SHP77 (cell line): Measurements from ENCODE around the gene SMIM12.
"Not testable (repeated sequence)": the region's sequence is repeated elsewhere in the genome, so short reads cannot be mapped to it uniquely, and the experiment has no call there.

Source experiments
- DNase-seq, 2 experiments: peaks; one replicate each; lab custom pipeline; 2025; lab: John Stamatoyannopoulos, UW

The SMIM12 gene

DNA sequence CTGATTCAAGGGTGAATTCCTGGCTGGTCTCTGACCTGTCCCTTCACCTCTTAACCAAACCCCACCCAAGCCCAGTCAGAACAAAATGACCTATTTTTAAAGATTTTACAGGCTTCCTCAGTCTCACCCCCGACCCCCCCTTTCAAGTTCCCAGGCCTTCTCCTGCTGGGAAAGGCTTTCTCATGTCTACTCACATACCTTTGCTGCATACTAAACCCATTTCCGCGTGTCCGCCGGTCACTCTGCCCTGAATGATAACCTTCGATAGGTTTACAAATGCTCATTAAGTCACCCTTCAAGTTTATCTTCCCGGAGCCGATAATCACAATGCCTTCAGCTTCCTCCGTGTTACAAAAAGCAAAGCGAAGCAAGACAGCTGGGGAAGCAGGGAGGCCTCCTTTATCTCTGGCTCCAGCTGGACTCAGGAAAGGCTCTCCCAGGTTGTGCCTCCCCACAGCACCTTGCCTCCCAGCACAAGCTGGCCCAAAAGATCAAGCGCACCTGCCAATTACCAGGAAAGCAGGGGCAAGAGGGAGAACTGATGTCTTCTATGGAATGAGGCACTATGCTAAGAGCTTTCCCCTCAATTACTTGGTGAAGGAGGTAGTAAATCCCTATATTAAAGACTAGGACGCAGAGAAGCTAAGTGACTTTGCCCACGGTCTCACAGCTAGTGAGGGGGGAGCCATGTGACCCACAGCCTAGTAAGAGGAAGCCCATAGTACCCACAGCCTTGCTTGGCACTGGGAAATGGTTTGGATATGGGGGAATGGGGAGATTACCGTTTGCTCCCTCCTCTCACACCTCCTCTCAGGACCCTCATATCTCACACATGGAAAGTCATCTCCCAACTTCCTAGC lies 15.9 kb downstream of the SMIM12 start:
- no peak for DNase-seq

DNA sequence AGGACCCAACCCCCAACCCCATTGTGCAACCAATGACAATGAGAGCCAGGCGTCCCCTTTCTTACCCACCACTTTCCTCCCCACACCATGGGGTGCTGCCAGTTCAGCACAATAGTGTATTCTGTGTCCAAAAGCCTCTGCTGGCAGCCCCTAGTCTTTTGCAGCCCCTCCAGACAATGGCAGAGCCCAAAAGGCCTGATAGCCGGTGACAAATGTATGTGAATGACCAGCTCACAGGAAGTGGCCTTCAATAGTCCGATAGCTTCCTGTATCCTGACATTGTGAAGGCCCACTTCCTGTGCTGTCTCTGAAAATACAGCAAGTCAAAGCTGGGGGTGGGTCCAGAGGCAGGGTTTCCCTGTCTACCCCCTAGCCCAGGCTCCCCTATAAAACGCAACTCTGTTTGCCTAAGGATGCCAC lies 16.6 kb downstream of the SMIM12 start:
- DNase-seq = no peak

DNA sequence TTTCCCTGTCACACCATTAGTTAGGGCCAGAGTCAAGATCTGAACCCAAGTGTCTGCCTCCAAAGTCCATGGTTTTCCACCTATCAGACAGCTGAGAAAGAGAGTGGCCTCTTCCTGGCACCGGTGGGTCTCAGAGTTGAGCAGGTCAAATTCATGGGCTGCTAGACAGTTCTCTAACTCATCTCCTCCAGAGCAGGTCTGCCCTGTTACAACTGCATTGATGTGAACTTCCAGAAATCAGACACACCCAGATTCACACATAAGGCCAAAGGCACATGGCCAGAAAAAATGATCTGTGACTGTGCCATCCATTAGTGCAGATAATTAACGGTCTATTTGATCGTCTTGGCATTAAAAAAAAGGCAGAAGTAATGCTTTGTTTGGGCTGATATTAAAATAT lies 17.5 kb downstream of the SMIM12 start:
- DNase-seq = no peak

DNA sequence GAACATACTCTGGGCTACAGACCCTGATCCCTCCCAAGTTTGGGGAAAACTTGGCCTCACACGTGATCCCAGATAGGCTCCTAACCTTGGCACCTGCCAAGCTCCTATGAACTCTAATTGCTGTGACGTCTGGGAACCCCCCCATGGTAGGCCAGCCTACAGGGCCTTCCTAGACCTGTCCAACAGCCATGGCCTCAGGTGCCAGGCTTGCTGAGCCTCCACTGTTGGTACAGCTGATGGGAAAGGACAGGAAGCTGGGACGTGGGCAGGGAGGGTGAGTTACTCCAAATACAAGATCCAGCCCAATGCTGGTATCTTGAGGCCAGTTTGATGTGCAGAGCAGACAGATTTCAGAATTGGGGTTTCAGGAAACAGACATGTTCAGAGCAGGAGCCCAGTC lies 19.1 kb downstream of the SMIM12 start:
- no peak for DNase-seq

DNA sequence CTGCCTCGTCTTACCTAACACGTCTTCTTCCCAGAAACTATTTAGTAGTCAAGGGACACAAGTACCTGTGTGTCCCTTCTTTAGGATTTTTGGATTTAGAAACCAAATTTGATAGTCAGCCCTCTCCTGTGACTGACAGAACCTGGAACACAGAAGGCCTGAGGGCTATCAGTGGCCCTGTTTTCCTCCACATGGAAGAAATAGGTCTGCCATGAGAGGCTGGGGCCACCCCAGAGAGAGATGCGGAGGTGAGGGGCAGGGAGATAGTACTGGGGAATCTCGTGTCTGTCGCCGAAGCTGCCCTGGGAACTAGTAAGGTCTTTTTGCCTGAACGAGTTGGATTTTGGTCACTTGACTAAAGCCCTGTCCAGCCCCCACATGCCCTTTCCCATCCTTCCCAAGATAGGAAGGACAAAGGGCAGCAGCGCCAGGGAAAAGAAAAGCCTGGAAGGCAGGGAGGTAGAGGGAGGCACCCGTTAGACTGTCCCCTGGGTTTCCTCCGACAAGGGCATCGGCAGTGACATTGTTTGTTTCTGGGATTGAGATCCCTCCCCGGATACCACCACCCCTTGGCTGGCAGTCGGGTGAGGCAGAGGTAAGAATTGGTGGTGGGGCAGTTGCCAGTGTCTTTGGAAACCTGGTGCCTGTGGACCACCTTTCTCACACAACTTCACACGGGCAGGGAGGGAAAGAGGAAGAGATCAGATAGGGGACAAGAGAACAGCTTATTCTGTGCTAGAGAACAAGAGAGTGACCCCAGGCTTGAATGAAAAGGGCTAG lies 19.8 kb downstream of the SMIM12 start:
- DNase-seq = no peak

DNA sequence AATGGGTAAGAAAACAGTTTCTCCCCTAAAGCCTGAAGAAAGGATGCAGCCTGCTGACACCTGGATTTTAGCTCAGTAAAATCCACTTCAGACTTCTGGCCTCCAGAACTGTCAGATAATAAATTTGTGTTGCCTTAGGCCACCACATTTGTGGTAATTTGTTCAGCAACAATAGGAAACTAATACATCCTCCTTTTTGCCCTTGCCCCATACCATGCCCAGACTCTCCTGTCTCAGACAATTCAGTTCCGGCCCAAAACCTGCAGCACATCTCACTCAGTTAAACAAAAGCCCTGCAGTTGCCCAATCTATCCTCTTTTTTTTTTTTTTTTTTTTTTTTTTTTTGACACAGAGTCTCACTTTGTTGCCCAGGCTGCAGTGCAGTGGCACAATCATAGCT lies 25.8 kb downstream of the SMIM12 start:
- DNase-seq = no peak

DNA sequence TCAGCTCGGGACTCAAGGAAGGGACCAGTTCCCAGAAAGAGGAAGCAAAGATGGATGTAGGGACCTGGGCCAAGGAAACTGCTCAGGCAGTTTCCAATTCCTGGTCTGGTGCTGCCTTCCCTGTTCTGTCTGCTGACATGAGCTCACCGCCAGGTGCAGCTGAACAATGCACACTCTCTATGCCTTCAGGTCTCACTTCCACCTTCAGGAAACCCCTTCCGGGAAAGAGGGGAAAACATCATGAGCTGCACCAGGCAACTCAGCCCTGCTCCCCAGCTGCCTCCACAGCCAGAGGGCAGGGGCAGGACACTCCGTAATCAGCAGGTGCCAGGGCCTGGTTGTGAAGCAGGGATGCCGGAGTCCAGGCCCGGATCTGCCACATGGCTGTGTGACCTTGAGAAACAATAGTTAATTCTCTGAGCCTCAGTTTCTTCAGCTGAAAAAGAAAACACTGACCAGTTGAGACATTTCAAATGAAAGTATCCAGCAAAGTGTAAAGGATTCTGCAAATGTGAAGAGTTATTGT lies 27.8 kb downstream of the SMIM12 start:
- DNase-seq = peak; percentile 56 to 58

DNA sequence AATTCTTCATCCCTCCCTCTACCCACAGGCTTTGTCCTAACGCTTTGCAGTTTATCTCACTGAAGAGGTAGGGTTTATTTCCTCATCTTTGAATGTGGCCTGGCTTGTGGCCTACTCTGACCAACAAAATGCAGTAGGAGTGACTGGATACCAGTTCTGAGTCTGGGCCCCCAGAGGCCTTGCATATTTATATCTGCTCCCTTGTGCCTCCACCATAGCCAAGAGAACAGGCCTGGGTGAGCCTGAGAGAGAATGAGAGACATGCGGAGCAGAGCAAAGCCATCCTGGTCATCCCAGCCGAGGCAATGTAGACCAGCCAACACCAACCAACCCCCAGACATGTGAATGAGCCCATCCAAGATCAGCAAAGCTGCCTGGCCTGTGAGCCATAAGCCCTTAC lies 30.3 kb downstream of the SMIM12 start:
- no peak for DNase-seq

DNA sequence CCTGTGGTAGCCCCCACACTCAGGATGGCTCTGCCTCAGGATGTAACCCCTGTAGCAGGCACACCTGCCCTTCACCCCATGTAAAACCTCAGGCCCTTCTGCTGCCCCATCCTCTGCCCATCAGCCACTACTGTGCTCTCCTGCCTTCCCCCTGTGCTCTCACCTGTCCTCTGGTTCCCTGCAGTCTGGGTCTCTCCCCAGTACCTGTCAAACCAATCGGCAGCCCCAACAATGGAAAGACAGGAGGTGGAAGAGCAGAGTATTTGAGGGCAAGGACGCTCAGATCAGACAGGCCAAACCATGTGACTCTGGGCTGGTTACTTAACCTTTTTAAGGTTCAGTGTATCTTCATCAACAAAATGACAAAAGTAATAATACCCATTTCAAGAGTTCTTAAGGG lies 30.9 kb downstream of the SMIM12 start:
- DNase-seq = no peak

DNA sequence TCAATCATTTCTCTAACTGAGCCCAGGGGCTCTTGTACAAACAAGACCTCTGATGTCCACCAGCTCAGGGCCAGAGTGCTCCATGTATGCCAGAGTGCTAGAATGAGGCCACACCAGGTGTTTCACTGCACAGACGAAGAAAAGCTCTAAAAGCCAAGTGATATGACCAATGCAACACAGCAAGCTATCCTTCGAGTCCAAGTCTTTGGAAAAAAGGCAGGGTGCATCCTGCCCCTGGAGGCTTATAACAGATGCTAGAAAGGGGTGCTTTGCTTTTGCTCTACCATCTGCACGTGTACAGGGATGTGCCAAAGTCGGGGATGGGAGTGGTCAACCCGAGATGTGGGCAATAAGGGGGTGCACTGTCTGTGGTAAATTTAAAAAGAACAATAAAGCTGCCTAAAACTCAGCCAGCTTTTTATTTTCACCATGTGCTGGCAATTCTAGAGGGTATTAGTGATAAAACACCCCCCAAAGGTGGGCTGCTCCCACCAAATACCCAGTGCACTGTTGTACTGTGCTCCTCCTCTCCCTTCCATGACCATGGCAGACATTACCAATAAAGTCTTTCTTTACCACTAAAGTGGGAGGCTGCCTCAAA lies 32.1 kb downstream of the SMIM12 start:
- no peak for DNase-seq

DNA sequence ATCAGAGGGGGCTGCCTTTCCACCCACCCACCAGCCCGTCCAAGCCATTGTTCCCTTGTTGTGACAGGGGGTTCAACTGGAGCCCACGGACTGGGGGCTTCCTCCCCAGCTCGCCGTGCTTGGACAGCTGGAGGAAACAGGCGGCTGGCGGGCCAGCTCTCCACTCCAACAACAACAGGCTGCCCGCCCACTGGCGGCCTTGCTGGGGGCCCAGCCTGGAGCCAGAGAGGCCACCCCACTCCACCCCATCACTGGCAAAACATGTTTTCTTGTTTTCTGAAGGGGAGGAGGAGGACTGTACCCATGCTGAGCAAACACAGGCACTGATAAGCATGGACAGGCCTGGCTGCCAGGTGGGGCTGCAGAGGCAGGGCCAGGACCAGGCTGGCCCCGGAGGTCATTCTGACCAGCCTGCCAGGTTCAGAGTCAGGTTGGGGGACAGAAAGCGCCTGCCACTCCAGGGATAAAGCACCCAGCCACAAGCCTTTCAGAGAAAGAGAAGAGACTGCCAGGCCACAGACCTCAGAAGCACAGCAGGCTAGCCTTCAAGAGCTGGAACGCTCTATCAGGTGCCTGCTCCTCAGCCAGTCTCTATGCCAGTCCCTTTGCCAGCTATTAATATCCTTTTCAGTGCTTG lies 34.0 kb downstream of the SMIM12 start:
- DNase-seq = no peak

DNA sequence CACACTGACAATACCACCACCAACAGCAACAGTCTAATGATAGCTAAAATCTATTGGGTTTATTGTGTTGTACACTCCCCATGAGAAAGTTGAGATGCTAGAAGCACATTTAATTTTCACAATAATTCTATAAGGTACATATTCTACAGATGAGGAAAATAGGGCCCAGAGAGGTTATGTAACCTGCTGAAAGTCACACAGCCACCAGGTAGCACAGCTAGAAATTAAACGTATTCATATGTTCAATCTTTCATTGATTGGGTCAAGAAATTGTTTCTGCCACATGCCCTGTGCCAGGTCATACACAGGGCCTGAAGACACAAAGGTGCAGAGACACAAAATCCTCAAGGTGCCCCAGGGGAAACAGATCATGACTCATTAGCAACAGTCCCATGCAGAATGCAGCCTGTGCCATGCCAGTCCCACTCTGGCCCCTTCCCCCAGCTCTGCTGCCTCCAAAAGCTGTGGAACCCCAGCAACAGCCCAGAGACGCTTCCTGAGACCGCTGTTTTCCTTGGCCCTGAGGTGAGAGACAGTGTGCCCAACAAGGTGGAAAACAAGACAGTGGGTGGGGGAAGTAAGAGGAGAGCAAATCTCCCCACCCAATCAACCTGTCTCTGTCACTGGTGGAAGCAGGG lies 34.6 kb downstream of the SMIM12 start:
- DNase-seq = no peak

DNA sequence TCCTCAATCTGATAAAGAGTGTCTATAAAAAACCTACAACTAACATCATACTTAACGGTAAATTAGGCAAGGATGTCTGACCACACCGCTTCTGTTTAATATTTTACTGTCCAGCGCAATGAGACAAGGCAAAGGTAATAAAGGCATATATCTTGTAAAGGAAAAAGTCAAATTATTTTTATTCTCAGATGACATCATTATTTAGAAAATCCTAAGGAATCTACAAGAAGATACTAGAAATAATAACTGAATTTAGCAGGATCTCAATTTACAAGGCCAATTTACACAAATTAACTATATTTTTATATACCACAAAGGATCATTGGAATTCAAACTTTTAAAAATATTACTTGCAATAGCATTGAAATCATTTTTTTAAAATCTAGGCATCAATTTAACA lies 37.3 kb downstream of the SMIM12 start:
- no peak for DNase-seq

DNA sequence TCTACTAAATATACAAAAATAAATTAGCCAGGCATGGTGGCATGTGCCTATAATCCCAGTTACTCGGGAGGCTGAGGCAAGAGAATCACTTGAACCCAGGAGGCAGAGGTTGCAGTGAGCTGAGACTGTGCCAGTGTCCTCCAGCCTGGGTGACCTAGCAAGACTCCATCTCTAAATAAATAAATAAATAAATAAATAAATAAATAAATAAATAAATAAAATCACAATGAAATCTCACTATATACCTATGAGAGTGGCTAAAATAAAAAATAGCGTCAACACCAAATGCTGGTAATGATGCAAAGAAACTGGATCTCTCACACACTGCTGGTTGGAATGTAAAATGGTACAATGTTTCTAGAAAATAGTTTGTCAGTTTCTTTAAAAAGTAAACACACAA lies 40.7 kb downstream of the SMIM12 start:
- DNase-seq = not testable (repeated sequence)

DNA sequence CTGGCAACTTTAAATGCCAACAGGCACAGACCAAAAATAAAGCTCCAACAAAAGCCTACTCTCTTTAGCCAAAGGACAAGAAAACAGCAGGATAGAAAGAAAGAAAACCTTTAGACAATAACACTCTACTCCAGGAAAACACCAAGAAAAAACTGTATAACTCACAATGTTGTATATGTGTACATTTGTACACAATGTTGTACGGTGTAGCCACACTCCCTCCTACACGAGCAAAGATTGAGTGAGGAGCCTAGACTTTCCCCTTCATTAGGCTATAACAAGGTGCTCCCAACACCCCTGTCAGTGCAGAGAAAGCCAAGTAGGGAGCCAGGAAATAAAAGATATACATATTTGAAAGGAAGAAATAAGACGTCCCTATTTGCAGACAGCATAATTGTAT lies 42.8 kb downstream of the SMIM12 start:
- no peak for DNase-seq

DNA sequence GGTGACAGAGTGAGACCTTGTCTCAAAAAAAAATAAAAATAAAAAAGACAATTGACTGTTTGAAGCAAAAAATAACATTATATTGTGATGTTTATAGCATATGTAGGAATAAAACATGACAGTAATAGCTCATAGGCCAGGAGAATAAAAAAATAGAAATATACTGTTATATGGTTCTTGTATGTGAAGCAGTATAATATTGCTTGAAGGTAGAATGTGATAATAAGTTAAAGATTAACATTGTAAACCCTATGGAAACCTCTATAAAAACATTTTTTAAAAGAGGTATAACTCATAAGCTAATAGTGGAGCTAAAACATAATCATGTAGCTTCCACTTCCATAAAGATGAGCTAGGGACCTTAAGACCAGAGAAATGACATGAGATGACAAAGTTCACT lies 43.2 kb downstream of the SMIM12 start:
- DNase-seq = no peak

DNA sequence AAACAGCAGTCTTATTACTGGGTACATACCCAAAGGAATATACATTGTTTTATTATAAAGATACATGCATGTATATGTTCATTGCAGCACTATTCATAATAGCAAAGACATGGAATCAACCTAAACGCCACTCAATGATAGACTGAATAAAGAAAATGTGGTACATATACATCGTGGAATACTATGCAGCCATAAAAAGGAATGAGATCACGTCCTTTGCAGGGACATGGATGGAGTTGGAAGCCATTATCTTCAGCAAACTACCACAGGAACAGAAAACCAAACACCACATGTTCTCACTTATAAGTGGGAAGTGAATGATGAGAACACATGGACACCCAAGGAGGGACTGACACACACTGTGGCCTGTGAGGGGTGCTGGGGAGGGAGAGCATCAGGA lies 48.8 kb downstream of the SMIM12 start:
- DNase-seq = not testable (repeated sequence)

DNA sequence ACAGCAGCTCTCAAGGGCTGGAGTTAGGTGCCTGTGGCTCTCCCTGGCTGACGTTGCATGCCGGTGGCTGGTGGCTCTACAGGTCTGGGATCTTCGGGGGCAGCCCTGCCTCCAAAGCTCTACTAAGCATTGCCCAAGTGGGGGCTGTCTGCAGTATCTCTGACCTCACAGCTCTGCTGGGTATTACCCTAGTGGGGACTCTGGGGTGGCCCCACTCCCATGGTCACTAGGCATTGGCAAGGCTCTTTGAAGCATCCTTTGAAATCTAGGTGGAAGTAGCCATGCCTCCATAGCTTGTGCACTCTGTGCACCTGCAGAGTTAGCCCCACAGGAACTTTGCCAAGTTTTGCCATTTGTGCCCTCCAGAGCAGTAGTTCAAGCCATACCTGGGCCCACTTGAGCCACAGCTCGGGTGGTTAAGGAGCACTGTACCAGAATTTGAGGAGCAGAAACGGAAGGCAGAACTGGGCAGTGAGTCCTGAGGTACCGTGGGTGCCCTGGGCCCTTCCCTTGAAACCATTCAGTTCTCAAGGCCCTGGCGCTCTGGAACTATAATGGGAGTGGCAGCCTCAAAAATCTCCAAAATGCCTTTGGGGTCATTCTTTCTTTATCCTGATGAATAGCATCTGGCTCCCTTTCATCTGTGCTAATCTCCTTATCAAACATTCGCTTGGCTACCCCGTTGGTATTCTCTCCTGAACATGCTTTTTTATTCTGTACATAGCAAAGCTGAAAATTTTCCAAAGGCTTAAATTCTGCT lies 51.3 kb downstream of the SMIM12 start:
- DNase-seq = no peak

DNA sequence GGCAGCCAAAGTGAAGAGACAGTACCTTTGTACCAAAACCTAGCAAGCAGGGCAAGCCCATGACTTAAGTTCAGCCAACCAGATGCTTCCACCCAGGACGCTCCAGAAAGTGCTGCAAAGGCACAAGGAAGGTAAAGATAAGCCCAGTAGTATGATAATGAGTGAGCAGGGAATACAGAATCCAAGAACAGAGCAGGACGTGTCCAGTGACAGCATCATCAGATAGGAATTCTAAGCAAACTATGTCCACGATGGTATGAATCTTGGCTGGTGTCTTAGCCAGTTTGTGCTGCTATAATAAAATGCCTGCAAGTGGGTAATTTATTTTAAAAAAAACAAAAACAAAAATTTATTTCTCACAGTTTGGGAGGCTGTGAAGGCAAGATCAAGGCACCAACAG lies 53.2 kb downstream of the SMIM12 start:
- no peak for DNase-seq

DNA sequence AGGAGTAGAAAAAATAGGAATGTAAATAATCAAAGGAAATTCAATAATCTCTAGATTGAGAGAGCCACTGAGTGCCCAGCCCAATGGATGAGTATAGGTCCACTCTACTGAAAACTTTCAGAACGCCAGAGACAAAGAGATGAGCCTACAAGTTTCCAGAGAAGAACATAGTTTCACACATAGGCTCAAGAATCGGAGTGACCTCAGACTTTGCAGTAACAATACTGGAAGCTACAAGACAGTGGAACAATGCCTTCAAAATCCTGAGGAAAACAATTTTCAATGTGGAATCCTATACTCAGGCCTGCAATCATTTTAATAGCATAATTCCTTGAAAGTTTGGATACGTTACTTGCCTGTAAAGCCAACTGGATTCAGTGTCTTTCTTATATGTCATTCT lies 55.8 kb downstream of the SMIM12 start:
- no peak for DNase-seq
